ENCODE data around the gene KLK4. TPM values are rescaled to one million over a fixed set of nuclear protein-coding genes. Genes with fewer than 3 reads are reported as not detected.

The KLK4 gene
- total and polyA plus RNA-seq, 10 of the 15 experiments (the other 5 are each of a cell fraction or from before 2014, with no cell fraction given) = 0.06 to 0.31 TPM; not detected in 8

DNA sequence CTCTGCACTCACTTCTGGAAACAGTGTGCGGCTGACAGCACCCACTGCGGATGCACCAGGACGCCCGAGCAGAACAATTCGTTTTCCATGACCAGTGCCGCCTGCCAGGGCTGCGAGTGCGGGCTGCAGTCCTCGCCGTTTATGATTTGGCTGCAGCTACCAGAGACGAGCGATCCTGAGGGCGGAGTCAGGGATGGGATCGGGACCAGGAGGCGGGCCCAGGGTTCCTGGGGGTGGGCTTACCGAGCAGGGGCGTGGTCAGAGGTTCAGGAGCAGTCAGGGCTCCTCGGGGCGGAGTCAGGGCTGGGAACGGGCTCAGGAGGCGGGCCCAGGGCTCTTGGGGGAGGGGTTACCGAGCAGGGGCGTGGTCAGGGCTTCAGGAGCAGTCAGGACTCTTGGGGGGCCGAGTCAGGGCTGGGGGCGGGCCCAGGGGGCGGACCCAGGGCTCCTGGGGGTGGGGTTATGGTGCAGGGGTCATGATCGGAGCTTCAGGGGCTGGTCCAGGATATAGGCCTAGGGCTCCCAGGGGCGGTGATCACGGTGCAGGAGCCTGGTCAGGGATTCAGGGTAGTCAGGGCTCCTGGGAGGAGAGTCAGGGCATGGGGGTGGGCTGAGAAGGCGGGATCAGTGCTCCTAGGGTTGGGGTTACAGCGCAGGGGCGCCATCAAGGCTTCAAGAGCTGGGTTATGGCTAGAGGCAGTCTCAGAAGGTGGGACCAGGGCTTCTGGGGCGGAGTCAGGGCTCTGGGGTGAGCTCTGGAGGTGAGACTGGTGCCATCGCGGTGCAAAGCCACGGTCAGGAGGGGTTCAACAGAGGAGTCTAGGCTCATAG is 1.7 kb downstream of the KLK4 start:
- ChIA-PET RAD21 (ENCODE audit: unreplicated experiment) (interaction anchor here (0.7 kb wide), 1 partner anchor 13 kb away, joined by 3 read pairs; no protein-coding TSS in a partner anchor), SMC1A (ENCODE audit: uncharacterized antibody, unreplicated experiment) (interaction anchor here (2.0 kb wide), 1 partner anchor 12 kb away, joined by 12 read pairs; no protein-coding TSS in a partner anchor), CTCF (interaction anchor here (0.6 to 3.6 kb wide), 2 partner anchors 12 to 82 kb away, joined by 4 to 30 read pairs; no protein-coding TSS in a partner anchor), POLR2A (no interaction called here)
- Histone ChIP-seq H3K9ac (ENCODE audit: control insufficient read depth, insufficient read depth, low read length) (no peak overlapping the region), H3K27ac (ENCODE audit: control insufficient read depth, insufficient read depth) (no peak overlapping the region), H3K4me3 (peak overlapping the region; percentile 47; the same call in 1 of the 2 replicates), H3K36me3 (ENCODE audit: control insufficient read depth in 2 of 2, insufficient read depth in 2 of 2, low read length in 1 of 2) (no peaks in the 10 kb centered on the region), H4K20me1 (ENCODE audit: control insufficient read depth, insufficient read depth) (no peaks in the 10 kb centered on the region), H3K79me2 (ENCODE audit: control insufficient read depth, insufficient read depth, low read length) (no peaks in the 10 kb centered on the region), H3K9me3 (replicated peaks; ENCODE audit: control insufficient read depth, insufficient read depth, low read length) (no peaks in the 10 kb centered on the region; the same call in 2 of the 3 replicates), H3K27me3 (replicated peaks in 1 of 2; ENCODE audit: control insufficient read depth in 2 of 2, insufficient read depth in 2 of 2, low read length in 1 of 2) (peaks cover 4 to 9% of the 10 kb centered on the region in 2 experiments; a peak in 3 of 4 replicates), H2AFZ (ENCODE audit: control insufficient read depth, low read depth, low read length) (peak overlapping the region; percentile 39; the same call in 1 of the 2 replicates), H3K4me1 (ENCODE audit: control insufficient read depth, insufficient read depth, low read length) (no peaks in the 10 kb centered on the region), H3K4me2 (ENCODE audit: control insufficient read depth, insufficient read depth) (peak overlapping the region; percentile 74)
- in situ Hi-C loops (cut with MboI) (no loop called here), intact Hi-C loops (cut with micrococcal nuclease; ENCODE audit: unreplicated experiment) (no loop called here)
- WGBS (ENCODE audit: insufficient coverage, insufficient replicate concordance, low lambda C conversion rate, missing lambda C conversion rate) = 34% methylated on average over 30 of the region's 36 CpGs
- TF ChIP-seq IKZF1 (conservative IDR thresholded peaks at IDR 0.05) (no peak), NFYB (IDR thresholded peaks at IDR 0.05; ENCODE audit: insufficient read depth, low read depth, low read length) (no peak), DPF2 (IDR thresholded peaks at IDR 0.05) (no peak), SREBF2 (IDR thresholded peaks at IDR 0.05; ENCODE audit: low read length) (no peak), ZNF207 (IDR thresholded peaks at IDR 0.05; ENCODE audit: borderline replicate concordance) (no peak), NFYA (IDR thresholded peaks at IDR 0.05; ENCODE audit: borderline replicate concordance, low read depth, low read length) (no peak), POLR2AphosphoS2 (IDR thresholded peaks at IDR 0.05; ENCODE audit: low read depth, low read length) (no peak), MEF2B (IDR thresholded peaks at IDR 0.05; ENCODE audit: partially characterized antibody, poor library complexity, severe bottlenecking) (no peak)
- TF ChIP-seq, protein P1, sequence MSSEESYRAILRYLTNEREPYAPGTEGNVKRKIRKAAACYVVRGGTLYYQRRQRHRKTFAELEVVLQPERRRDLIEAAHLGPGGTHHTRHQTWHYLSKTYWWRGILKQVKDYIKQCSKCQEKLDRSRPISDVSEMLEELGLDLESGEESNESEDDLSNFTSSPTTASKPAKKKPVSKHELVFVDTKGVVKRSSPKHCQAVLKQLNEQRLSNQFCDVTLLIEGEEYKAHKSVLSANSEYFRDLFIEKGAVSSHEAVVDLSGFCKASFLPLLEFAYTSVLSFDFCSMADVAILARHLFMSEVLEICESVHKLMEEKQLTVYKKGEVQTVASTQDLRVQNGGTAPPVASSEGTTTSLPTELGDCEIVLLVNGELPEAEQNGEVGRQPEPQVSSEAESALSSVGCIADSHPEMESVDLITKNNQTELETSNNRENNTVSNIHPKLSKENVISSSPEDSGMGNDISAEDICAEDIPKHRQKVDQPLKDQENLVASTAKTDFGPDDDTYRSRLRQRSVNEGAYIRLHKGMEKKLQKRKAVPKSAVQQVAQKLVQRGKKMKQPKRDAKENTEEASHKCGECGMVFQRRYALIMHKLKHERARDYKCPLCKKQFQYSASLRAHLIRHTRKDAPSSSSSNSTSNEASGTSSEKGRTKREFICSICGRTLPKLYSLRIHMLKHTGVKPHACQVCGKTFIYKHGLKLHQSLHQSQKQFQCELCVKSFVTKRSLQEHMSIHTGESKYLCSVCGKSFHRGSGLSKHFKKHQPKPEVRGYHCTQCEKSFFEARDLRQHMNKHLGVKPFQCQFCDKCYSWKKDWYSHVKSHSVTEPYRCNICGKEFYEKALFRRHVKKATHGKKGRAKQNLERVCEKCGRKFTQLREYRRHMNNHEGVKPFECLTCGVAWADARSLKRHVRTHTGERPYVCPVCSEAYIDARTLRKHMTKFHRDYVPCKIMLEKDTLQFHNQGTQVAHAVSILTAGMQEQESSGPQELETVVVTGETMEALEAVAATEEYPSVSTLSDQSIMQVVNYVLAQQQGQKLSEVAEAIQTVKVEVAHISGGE (CRISPR knock-in tag; IDR thresholded peaks at IDR 0.05) = no peak
- TF ChIP-seq, protein P2, sequence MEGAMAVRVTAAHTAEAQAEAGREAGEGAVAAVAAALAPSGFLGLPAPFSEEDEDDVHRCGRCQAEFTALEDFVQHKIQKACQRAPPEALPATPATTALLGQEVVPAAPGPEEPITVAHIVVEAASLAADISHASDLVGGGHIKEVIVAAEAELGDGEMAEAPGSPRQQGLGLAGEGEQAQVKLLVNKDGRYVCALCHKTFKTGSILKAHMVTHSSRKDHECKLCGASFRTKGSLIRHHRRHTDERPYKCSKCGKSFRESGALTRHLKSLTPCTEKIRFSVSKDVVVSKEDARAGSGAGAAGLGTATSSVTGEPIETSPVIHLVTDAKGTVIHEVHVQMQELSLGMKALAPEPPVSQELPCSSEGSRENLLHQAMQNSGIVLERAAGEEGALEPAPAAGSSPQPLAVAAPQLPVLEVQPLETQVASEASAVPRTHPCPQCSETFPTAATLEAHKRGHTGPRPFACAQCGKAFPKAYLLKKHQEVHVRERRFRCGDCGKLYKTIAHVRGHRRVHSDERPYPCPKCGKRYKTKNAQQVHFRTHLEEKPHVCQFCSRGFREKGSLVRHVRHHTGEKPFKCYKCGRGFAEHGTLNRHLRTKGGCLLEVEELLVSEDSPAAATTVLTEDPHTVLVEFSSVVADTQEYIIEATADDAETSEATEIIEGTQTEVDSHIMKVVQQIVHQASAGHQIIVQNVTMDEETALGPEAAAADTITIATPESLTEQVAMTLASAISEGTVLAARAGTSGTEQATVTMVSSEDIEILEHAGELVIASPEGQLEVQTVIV (IDR thresholded peaks at IDR 0.05; ENCODE audit: borderline replicate concordance, partially characterized antibody) = no peak
- no TSS peak for BruUV-seq (replicated peaks)
- DNase-seq (ENCODE audit: low read depth, low spot score) = no peak
- ATAC-seq = peak; percentile 69
- no peak for FAIRE-seq

Measured in GM12878 (cell line).